ENCODE measurements around the gene ZNHIT2. TPM values are rescaled to one million over a fixed set of nuclear protein-coding genes. Genes with fewer than 3 reads are reported as not detected.
"Not testable (repeated sequence)": the region's sequence is repeated elsewhere in the genome, so short reads cannot be mapped to it uniquely, and the experiment has no call there.

The ZNHIT2 gene
- total and polyA plus RNA-seq, 2 experiments from 2014 or later: 17.7 to 18.1 TPM

GRCh38 chr11:65151331-65151899 is 33.9 kb upstream of the ZNHIT2 start:
- no peaks in the 10 kb centered on the region for H3K79me2 ChIP-seq (replicated peaks; ENCODE audit: insufficient read depth)
- H3K4me1 Mint-ChIP-seq: peaks cover 5% of the 10 kb centered on the region; the same call in 1 of the 3 replicates
- no peak overlapping the region for H3K4me3 ChIP-seq
- H3K36me3 ChIP-seq (ENCODE audit: insufficient read depth): no peaks in the 10 kb centered on the region
- H3K27me3 Mint-ChIP-seq (ENCODE audit: insufficient read depth, low read depth, poor library complexity): peaks cover 13% of the 10 kb centered on the region
- DNase-seq (ENCODE audit: low spot score) (no peak), ATAC-seq (no peak)
- H3F3A ChIP-seq (replicated peaks; ENCODE audit: low read depth): no peaks in the 10 kb centered on the region
- H3K36me3 Mint-ChIP-seq (ENCODE audit: low read depth): no peaks in the 10 kb centered on the region; the same call in 2 of the 3 replicates
- no peak overlapping the region for H3K4me3 Mint-ChIP-seq
- H3K9me3 Mint-ChIP-seq: peaks cover 2% of the 10 kb centered on the region; the same call in 1 of the 3 replicates
- H3K27me3 ChIP-seq (ENCODE audit: insufficient read depth): no peaks in the 10 kb centered on the region
- H3K9me2 ChIP-seq (ENCODE audit: insufficient read depth): no peaks in the 10 kb centered on the region
- no peak for TF ChIP-seq STAT1 (IDR thresholded peaks at IDR 0.05; ENCODE audit: unreplicated experiment)
- TF ChIP-seq POLR2AphosphoS5 (IDR thresholded peaks at IDR 0.05; ENCODE audit: low read depth): no peak
- TF ChIP-seq CREB1 (CRISPR knock-in tag; IDR thresholded peaks at IDR 0.05; ENCODE audit: low read depth): no peak
- no peak for TF ChIP-seq ZNF114 (CRISPR knock-in tag; IDR thresholded peaks at IDR 0.05)
- no peak for TF ChIP-seq NANOG (IDR thresholded peaks at IDR 0.05; ENCODE audit: borderline replicate concordance)
- TF ChIP-seq EZH2phosphoT487 (IDR thresholded peaks at IDR 0.05; ENCODE audit: unreplicated experiment): no peak
- no peaks in the 10 kb centered on the region for H4K20me1 ChIP-seq (replicated peaks; ENCODE audit: insufficient read depth)
- no peak overlapping the region; the same call in 1 of the 2 replicates for H2AFZ ChIP-seq
- H3K4me2 ChIP-seq: no peak overlapping the region
- H3K4me1 ChIP-seq (ENCODE audit: insufficient read depth): no peaks in the 10 kb centered on the region
- H3K27ac Mint-ChIP-seq: no peak overlapping the region; the same call in 1 of the 2 replicates
- H3K27ac ChIP-seq (ENCODE audit: low read depth): no peak overlapping the region

GRCh38 chr11:65150509-65151299 is 33.2 kb upstream of the ZNHIT2 start:
- no peak for TF ChIP-seq POLR2AphosphoS5 (IDR thresholded peaks at IDR 0.05; ENCODE audit: low read depth)
- TF ChIP-seq NANOG (IDR thresholded peaks at IDR 0.05; ENCODE audit: borderline replicate concordance): no peak
- no peak for TF ChIP-seq EZH2phosphoT487 (IDR thresholded peaks at IDR 0.05; ENCODE audit: unreplicated experiment)
- TF ChIP-seq ZNF331 (CRISPR knock-in tag; IDR thresholded peaks at IDR 0.05; ENCODE audit: low read depth): no peak
- no peak for TF ChIP-seq REST (IDR thresholded peaks at IDR 0.05; ENCODE audit: unreplicated experiment)
- TF ChIP-seq CREB1 (CRISPR knock-in tag; IDR thresholded peaks at IDR 0.05; ENCODE audit: low read depth): no peak
- Histone ChIP-seq H3F3A (replicated peaks; ENCODE audit: low read depth) (no peaks in the 10 kb centered on the region), H3K4me3 (no peak overlapping the region), H3K4me2 (no peak overlapping the region), H3K27me3 (ENCODE audit: insufficient read depth) (no peaks in the 10 kb centered on the region), H4K20me1 (replicated peaks; ENCODE audit: insufficient read depth) (no peaks in the 10 kb centered on the region), H3K36me3 (ENCODE audit: insufficient read depth) (no peaks in the 10 kb centered on the region), H2AFZ (peak overlapping the region; percentile 69), H3K4me1 (ENCODE audit: insufficient read depth) (no peaks in the 10 kb centered on the region), H3K27ac (ENCODE audit: low read depth) (no peak overlapping the region), H3K79me2 (replicated peaks; ENCODE audit: insufficient read depth) (no peaks in the 10 kb centered on the region), H3K9me2 (ENCODE audit: insufficient read depth) (no peaks in the 10 kb centered on the region)
- ATAC-seq: peak; percentile 78
- H3K9me3 Mint-ChIP-seq: peaks cover 9% of the 10 kb centered on the region; the same call in 1 of the 3 replicates
- no peaks in the 10 kb centered on the region; the same call in 2 of the 3 replicates for H3K36me3 Mint-ChIP-seq (ENCODE audit: low read depth)
- peaks cover 19% of the 10 kb centered on the region for H3K27me3 Mint-ChIP-seq (ENCODE audit: insufficient read depth, low read depth, poor library complexity)
- DNase-seq (ENCODE audit: low spot score): no peak
- no peak overlapping the region for H3K4me3 Mint-ChIP-seq
- peaks cover 5% of the 10 kb centered on the region; the same call in 1 of the 3 replicates for H3K4me1 Mint-ChIP-seq
- peak overlapping the region; percentile 74 for H3K27ac Mint-ChIP-seq

- H3F3A ChIP-seq (replicated peaks; ENCODE audit: low read depth); H3K9me2 ChIP-seq (ENCODE audit: insufficient read depth); H3K36me3 ChIP-seq (ENCODE audit: insufficient read depth); H3K36me3 Mint-ChIP-seq (ENCODE audit: low read depth); H4K20me1 ChIP-seq (replicated peaks; ENCODE audit: insufficient read depth); H3K4me3 ChIP-seq; H3K79me2 ChIP-seq (replicated peaks; ENCODE audit: insufficient read depth); H2AFZ ChIP-seq; ATAC-seq; H3K27ac ChIP-seq (ENCODE audit: low read depth); DNase-seq (ENCODE audit: low spot score); H3K4me3 Mint-ChIP-seq; H3K27me3 ChIP-seq (ENCODE audit: insufficient read depth); H3K4me2 ChIP-seq; H3K4me1 ChIP-seq (ENCODE audit: insufficient read depth); H3K4me1 Mint-ChIP-seq; H3K9me3 Mint-ChIP-seq; H3K27ac Mint-ChIP-seq: not testable (repeated sequence)
- peaks cover 19% of the 10 kb centered on the region for H3K27me3 Mint-ChIP-seq (ENCODE audit: insufficient read depth, low read depth, poor library complexity)
These were observed 32.6 kb upstream of the ZNHIT2 start for GRCh38 chr11:65150131-65150508.

Data from GM23338 (cell line).